Lower leg skin (tissue), 3 donors: ENCODE measurements around the gene CCL7.

Source experiments
- CTCF ChIP-seq, 3 donors: fragments of 450-650 bp; IDR thresholded peaks; one replicate each; pipeline ENCODE4 v1.5.1; 2016; ENCODE audit warnings: antibody characterized with exemption in 3 of 3, mild to moderate bottlenecking in 3 of 3, moderate library complexity in 2 of 3
- POLR2A ChIP-seq, 2 donors: fragments of 450-650 bp; IDR thresholded peaks; one replicate each; pipeline ENCODE4 v1.6.1; 2016 to 2017; ENCODE audit warnings: antibody characterized with exemption in 2 of 2, mild to moderate bottlenecking in 1 of 2, moderate library complexity in 1 of 2

- TF ChIP-seq CTCF (IDR thresholded peaks at IDR 0.05) (no peak), POLR2A (IDR thresholded peaks at IDR 0.05) (no peak)
These were observed 30.0 kb downstream of the CCL7 start for GRCh38 chr17:34299956-34300577.
